ENCODE results near the gene DDC.

The DDC gene

DNA sequence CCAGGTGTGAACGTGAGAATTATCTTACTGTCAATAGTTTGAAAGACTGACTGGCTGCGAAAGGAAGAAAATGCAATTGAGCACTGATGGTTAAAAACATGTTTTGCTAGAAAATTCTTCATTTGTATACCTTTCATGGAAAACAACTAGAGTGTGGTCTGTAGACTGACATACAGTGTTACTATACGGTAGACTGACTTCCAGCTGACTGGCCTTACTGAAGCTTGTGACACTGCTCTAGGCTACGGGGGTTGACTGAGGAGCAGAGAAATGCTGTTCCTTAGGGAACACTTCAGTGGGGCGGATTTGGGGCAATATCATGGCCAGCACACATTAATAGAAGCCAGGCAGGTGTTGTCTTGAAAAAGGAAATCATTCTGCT, 25.9 kb upstream of the DDC start:
- Histone ChIP-seq H2AFZ (ENCODE audit: low read depth, low read length) (no peak overlapping the region), H3K4me2 (ENCODE audit: low read length) (peak overlapping the region; percentile 65), H3K79me2 (ENCODE audit: low read length) (no peaks in the 10 kb centered on the region), H3K27ac (ENCODE audit: low read length) (no peak overlapping the region), H3K9ac (ENCODE audit: low read length) (no peak overlapping the region), H3K27me3 (ENCODE audit: low read depth, low read length) (peaks cover 56% of the 10 kb centered on the region), H3K4me1 (ENCODE audit: low read length) (peaks cover 24% of the 10 kb centered on the region), H3K4me3 (ENCODE audit: low read length) (peak overlapping the region; percentile 50; the same call in 1 of the 2 replicates), H4K20me1 (ENCODE audit: insufficient read depth, low read length) (no peaks in the 10 kb centered on the region), H3K36me3 (replicated peaks; ENCODE audit: low read depth, low read length) (no peaks in the 10 kb centered on the region), H3K9me3 (ENCODE audit: insufficient read depth, low read length) (no peaks in the 10 kb centered on the region)
- no peak for TF ChIP-seq EZH2phosphoT487 (IDR thresholded peaks at IDR 0.05; ENCODE audit: low read depth)
- TF ChIP-seq, protein P1, sequence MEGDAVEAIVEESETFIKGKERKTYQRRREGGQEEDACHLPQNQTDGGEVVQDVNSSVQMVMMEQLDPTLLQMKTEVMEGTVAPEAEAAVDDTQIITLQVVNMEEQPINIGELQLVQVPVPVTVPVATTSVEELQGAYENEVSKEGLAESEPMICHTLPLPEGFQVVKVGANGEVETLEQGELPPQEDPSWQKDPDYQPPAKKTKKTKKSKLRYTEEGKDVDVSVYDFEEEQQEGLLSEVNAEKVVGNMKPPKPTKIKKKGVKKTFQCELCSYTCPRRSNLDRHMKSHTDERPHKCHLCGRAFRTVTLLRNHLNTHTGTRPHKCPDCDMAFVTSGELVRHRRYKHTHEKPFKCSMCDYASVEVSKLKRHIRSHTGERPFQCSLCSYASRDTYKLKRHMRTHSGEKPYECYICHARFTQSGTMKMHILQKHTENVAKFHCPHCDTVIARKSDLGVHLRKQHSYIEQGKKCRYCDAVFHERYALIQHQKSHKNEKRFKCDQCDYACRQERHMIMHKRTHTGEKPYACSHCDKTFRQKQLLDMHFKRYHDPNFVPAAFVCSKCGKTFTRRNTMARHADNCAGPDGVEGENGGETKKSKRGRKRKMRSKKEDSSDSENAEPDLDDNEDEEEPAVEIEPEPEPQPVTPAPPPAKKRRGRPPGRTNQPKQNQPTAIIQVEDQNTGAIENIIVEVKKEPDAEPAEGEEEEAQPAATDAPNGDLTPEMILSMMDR (IDR thresholded peaks at IDR 0.05; ENCODE audit: low read depth, low read length) = no peak

DNA sequence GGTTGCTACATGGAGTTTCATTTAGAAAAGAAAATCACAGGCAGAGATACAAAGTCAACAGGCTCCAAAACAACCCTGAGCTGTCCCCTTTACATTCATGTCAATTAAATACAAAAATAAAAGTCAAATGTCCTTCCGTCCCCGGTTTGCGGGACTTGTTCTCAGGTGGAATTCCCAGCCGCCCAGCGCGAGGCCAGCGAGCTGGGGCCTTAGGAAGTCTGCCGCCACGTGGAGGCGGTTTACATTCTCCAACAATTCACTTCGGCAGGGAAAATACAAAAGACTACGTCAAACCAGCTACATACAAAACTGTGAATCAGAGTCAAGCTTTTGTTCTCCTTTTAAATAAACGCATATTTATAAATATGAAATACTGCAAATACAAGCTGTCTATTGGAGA, 25.3 kb upstream of the DDC start:
- no peak overlapping the region for H3K4me3 ChIP-seq (ENCODE audit: low read length)
- H3K9ac ChIP-seq (ENCODE audit: low read length) = no peak overlapping the region
- no peak overlapping the region for H2AFZ ChIP-seq (ENCODE audit: low read depth, low read length)
- no peak overlapping the region for H3K27ac ChIP-seq (ENCODE audit: low read length)
- peaks cover 56% of the 10 kb centered on the region for H3K27me3 ChIP-seq (ENCODE audit: low read depth, low read length)
- H3K9me3 ChIP-seq (ENCODE audit: insufficient read depth, low read length) = no peaks in the 10 kb centered on the region
- H3K4me1 ChIP-seq (ENCODE audit: low read length) = peaks cover 24% of the 10 kb centered on the region
- H3K36me3 ChIP-seq (replicated peaks; ENCODE audit: low read depth, low read length) = no peaks in the 10 kb centered on the region
- no peaks in the 10 kb centered on the region for H3K79me2 ChIP-seq (ENCODE audit: low read length)
- no peak for TF ChIP-seq EZH2phosphoT487 (IDR thresholded peaks at IDR 0.05; ENCODE audit: low read depth)
- TF ChIP-seq, protein P1 (IDR thresholded peaks at IDR 0.05; ENCODE audit: low read depth, low read length) = no peak
- H3K4me2 ChIP-seq (ENCODE audit: low read length) = no peak overlapping the region
- H4K20me1 ChIP-seq (ENCODE audit: insufficient read depth, low read length) = no peaks in the 10 kb centered on the region

DNA sequence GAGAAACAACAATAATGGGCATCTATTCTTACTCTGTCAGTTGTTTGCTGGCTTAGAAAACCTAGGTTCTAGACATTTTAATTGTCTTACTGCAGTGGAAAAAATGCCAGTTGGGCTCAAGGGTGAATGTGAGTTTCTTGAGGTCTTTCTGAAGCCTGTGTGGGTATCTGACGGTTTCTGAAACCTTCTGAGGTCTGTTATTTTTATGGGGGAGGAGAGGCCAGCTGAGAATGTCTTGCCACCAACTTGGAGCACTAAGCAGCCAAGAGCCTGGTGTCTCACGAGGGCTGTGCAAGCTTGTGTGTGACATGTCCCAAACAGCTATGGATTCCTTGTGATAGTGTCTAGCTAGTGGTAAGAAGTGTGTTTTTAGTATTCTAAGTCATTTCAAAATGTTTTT, 24.2 kb upstream of the DDC start:
- Histone ChIP-seq H3K4me3 (ENCODE audit: low read length) (no peak overlapping the region), H3K4me2 (ENCODE audit: low read length) (no peak overlapping the region), H3K27me3 (ENCODE audit: low read depth, low read length) (peaks cover 47% of the 10 kb centered on the region), H4K20me1 (ENCODE audit: insufficient read depth, low read length) (no peaks in the 10 kb centered on the region), H3K36me3 (replicated peaks; ENCODE audit: low read depth, low read length) (no peaks in the 10 kb centered on the region), H2AFZ (ENCODE audit: low read depth, low read length) (no peak overlapping the region), H3K9ac (ENCODE audit: low read length) (no peak overlapping the region), H3K9me3 (ENCODE audit: insufficient read depth, low read length) (no peaks in the 10 kb centered on the region), H3K4me1 (ENCODE audit: low read length) (peaks cover 16% of the 10 kb centered on the region), H3K79me2 (ENCODE audit: low read length) (no peaks in the 10 kb centered on the region), H3K27ac (ENCODE audit: low read length) (no peak overlapping the region)
- TF ChIP-seq EZH2phosphoT487 (IDR thresholded peaks at IDR 0.05; ENCODE audit: low read depth) = no peak
- TF ChIP-seq, protein P1 (IDR thresholded peaks at IDR 0.05; ENCODE audit: low read depth, low read length) = no peak

DNA sequence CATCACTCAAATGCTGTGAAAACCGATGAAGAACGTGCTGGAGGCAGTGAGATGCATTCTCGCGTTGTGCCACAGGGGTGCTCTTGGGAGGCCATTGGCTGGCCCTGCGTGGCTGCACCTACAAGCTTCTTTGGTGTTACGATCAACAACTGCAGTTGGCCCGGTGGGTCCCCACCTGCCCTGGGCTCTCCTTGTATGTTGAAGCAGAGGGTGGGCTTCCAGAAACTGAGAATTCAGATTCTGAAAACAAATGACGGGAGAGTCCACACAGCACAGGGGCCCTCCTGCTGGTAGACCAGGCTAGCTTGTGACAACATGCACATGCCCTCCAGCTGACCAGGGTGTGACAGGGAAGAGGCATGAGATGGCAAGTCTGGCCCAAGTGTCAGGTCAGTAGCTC, 23.7 kb upstream of the DDC start:
- TF ChIP-seq, protein P1 (IDR thresholded peaks at IDR 0.05; ENCODE audit: low read depth, low read length) = no peak
- no peak for TF ChIP-seq EZH2phosphoT487 (IDR thresholded peaks at IDR 0.05; ENCODE audit: low read depth)
- Histone ChIP-seq H4K20me1 (ENCODE audit: insufficient read depth, low read length) (no peaks in the 10 kb centered on the region), H3K27me3 (ENCODE audit: low read depth, low read length) (peaks cover 43% of the 10 kb centered on the region), H3K4me3 (ENCODE audit: low read length) (no peak overlapping the region), H3K27ac (ENCODE audit: low read length) (no peak overlapping the region), H3K9ac (ENCODE audit: low read length) (no peak overlapping the region), H3K4me2 (ENCODE audit: low read length) (no peak overlapping the region), H3K79me2 (ENCODE audit: low read length) (no peaks in the 10 kb centered on the region), H3K36me3 (replicated peaks; ENCODE audit: low read depth, low read length) (no peaks in the 10 kb centered on the region), H3K9me3 (ENCODE audit: insufficient read depth, low read length) (no peaks in the 10 kb centered on the region), H2AFZ (ENCODE audit: low read depth, low read length) (no peak overlapping the region), H3K4me1 (ENCODE audit: low read length) (peaks cover 16% of the 10 kb centered on the region)
